Measurements from ENCODE around the gene IPO5.

Gene IPO5

DNA sequence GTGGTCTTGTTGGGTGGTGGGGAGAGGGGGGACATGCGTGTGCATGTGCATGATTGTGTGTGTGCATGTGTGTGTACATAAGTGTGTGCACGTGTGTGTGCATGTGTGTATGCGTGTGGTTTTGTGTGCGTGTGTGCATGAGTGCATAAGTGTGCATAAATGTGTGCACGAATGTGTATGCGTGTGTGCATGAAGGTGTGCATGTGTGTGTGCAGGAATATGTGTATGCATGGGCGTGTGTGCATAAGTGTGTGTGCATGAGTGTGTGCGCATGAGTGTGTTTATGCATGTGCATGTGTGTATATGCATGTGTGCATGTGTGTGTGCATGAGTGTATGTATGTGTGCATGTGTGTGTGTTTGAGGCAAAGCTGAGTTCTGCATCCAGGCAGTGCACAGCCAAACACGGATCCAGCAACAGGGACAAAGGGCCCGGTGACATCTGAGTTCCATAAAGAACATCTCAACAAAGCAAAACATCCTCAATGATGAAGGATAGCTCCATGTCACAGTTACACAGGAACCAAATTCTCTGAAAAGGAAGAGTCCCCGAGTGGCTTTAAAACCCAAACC lies 103.5 kb downstream of the IPO5 start:
- H3K27me3 ChIP-seq (ENCODE audit: insufficient read depth, low read depth) = no peaks in the 10 kb centered on the region

DNA sequence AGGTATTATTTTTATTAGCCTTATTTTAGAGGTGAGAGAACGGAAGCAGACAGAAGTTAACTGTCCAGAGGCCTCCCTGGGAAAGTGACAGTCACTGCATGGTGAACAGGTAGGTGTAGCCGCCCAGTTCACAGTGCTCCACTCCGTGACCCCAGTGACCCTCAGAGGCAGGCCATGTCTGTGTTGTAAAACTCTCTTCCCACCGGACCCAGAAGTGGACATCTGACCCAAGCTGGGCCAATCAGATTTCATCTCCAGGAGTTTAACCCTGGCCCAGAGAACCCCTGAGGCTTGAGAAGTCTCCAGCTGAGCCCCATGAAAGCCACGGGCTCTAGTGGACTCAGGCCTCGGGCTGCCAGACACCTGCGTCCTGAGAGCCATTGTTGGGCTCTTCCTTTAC lies 105.8 kb downstream of the IPO5 start:
- Histone ChIP-seq H2AFZ (ENCODE audit: low read depth) (no peak overlapping the region), H3K4me3 (IDR thresholded peaks at IDR 0.05; ENCODE audit: insufficient read depth, low read depth, low read length) (no peak overlapping the region), H4K20me1 (ENCODE audit: insufficient read depth) (no peaks in the 10 kb centered on the region), H3K27me3 (ENCODE audit: insufficient read depth, low read depth) (no peaks in the 10 kb centered on the region), H3K9ac (no peak overlapping the region), H3K4me2 (no peak overlapping the region), H3K27ac (no peak overlapping the region), H3K4me1 (ENCODE audit: low read depth, poor library complexity, severe bottlenecking) (no peaks in the 10 kb centered on the region), H3K36me3 (ENCODE audit: insufficient read depth) (no peaks in the 10 kb centered on the region), H3K79me2 (ENCODE audit: insufficient read depth, low read depth) (no peaks in the 10 kb centered on the region)
- TF ChIP-seq, protein P1, sequence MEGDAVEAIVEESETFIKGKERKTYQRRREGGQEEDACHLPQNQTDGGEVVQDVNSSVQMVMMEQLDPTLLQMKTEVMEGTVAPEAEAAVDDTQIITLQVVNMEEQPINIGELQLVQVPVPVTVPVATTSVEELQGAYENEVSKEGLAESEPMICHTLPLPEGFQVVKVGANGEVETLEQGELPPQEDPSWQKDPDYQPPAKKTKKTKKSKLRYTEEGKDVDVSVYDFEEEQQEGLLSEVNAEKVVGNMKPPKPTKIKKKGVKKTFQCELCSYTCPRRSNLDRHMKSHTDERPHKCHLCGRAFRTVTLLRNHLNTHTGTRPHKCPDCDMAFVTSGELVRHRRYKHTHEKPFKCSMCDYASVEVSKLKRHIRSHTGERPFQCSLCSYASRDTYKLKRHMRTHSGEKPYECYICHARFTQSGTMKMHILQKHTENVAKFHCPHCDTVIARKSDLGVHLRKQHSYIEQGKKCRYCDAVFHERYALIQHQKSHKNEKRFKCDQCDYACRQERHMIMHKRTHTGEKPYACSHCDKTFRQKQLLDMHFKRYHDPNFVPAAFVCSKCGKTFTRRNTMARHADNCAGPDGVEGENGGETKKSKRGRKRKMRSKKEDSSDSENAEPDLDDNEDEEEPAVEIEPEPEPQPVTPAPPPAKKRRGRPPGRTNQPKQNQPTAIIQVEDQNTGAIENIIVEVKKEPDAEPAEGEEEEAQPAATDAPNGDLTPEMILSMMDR (conservative IDR thresholded peaks at IDR 0.05; ENCODE audit: low read depth, low read length) = no peak

More for the DNA sequence above, 103.5 kb downstream of the IPO5 start:
- TF ChIP-seq, protein P1 (conservative IDR thresholded peaks at IDR 0.05; ENCODE audit: low read depth, low read length) = no peak
- Histone ChIP-seq H3K36me3 (ENCODE audit: insufficient read depth) (no peaks in the 10 kb centered on the region), H3K4me1 (ENCODE audit: low read depth, poor library complexity, severe bottlenecking) (no peaks in the 10 kb centered on the region), H3K79me2 (ENCODE audit: insufficient read depth, low read depth) (no peaks in the 10 kb centered on the region), H3K4me2 (no peak overlapping the region), H3K9ac (no peak overlapping the region), H3K27ac (no peak overlapping the region), H4K20me1 (ENCODE audit: insufficient read depth) (no peaks in the 10 kb centered on the region), H2AFZ (ENCODE audit: low read depth) (no peak overlapping the region), H3K4me3 (IDR thresholded peaks at IDR 0.05; ENCODE audit: insufficient read depth, low read depth, low read length) (no peak overlapping the region)

DNA sequence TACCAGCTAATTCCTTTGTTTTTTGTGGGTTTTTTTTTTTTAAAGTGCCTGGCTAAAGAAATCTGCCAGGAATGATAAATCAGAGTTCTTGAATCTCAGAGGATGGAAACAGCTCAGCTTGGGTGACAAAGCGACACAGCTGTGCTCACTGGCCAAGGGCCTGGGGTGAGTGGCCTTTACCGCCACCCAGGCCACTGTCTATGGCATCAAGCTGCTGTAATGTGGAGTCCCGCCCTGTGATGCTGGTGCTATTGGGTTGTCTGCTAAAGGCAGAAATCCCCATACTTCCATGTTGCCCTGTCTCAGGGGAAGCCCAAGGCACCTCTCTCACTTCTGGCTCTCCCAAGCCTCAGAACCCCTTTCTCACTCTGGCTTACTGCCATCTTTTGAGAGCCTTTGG lies 106.8 kb downstream of the IPO5 start:
- Histone ChIP-seq H3K27ac (no peak overlapping the region), H4K20me1 (ENCODE audit: insufficient read depth) (no peaks in the 10 kb centered on the region), H3K9ac (no peak overlapping the region), H3K27me3 (ENCODE audit: insufficient read depth, low read depth) (no peaks in the 10 kb centered on the region), H3K36me3 (ENCODE audit: insufficient read depth) (no peaks in the 10 kb centered on the region), H3K4me3 (IDR thresholded peaks at IDR 0.05; ENCODE audit: insufficient read depth, low read depth, low read length) (no peak overlapping the region), H3K79me2 (ENCODE audit: insufficient read depth, low read depth) (no peaks in the 10 kb centered on the region), H3K4me2 (no peak overlapping the region), H3K4me1 (ENCODE audit: low read depth, poor library complexity, severe bottlenecking) (no peaks in the 10 kb centered on the region), H2AFZ (ENCODE audit: low read depth) (no peak overlapping the region)
- TF ChIP-seq, protein P1 (conservative IDR thresholded peaks at IDR 0.05; ENCODE audit: low read depth, low read length) = no peak

DNA sequence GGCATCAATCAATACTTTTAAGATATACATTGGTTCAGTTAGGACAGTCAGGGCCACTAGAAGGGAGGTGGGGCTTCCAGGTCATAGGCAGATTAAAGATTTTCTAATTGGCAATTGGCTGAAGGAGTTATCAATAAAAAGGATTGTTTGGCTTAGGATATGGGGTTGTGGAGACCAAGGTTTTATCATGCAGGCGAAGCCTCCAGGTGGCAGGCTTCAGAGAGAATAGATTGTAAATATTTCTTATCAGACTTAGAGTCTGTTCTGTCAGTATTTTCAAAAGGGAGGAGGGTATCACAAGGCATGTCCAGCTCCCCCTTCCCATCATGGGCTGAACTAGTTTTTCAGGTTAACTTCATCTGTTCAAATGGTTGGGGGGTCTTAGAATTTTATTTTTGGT lies 112.0 kb downstream of the IPO5 start:
- H3K4me2 ChIP-seq = no peak overlapping the region
- TF ChIP-seq, protein P1 (conservative IDR thresholded peaks at IDR 0.05; ENCODE audit: low read depth, low read length) = no peak
- H3K79me2 ChIP-seq (ENCODE audit: insufficient read depth, low read depth) = no peaks in the 10 kb centered on the region
- H2AFZ ChIP-seq (ENCODE audit: low read depth) = no peak overlapping the region
- no peaks in the 10 kb centered on the region for H3K36me3 ChIP-seq (ENCODE audit: insufficient read depth)
- no peaks in the 10 kb centered on the region for H3K27me3 ChIP-seq (ENCODE audit: insufficient read depth, low read depth)
- no peak overlapping the region for H3K4me3 ChIP-seq (IDR thresholded peaks at IDR 0.05; ENCODE audit: insufficient read depth, low read depth, low read length)
- no peak overlapping the region for H3K27ac ChIP-seq
- no peak overlapping the region for H3K9ac ChIP-seq
- H4K20me1 ChIP-seq (ENCODE audit: insufficient read depth) = no peaks in the 10 kb centered on the region
- no peaks in the 10 kb centered on the region for H3K4me1 ChIP-seq (ENCODE audit: low read depth, poor library complexity, severe bottlenecking)
